GM12864 (cell line): ENCODE measurements around the gene PCMT1.
"Not testable (repeated sequence)": the region's sequence is repeated elsewhere in the genome, so short reads cannot be mapped to it uniquely, and the experiment has no call there.

Experiments used
- DNase-seq: peaks from one replicate; pipeline ENCODE4 v3.0.0-alpha.2; 2011; ENCODE audit warnings: low read depth
- H3K4me3 ChIP-seq: 2 replicates; pipeline ENCODE4 v1.5.1; 2011; ENCODE audit warnings: mild to moderate bottlenecking, low read depth, low read length, control low read depth
- TF ChIP-seq, protein P1 (sequence below): IDR thresholded peaks from 2 replicates; pipeline ENCODE4 v1.5.1; 2011; ENCODE audit warnings: low read depth, mild to moderate bottlenecking, moderate library complexity, low read length, control low read depth, inconsistent platforms; ENCODE audit errors: missing control alignments

Gene PCMT1

GRCh38 chr6:149845549-149845948, 96.0 kb downstream of the PCMT1 start:
- DNase-seq: no peak
- TF ChIP-seq, protein P1, sequence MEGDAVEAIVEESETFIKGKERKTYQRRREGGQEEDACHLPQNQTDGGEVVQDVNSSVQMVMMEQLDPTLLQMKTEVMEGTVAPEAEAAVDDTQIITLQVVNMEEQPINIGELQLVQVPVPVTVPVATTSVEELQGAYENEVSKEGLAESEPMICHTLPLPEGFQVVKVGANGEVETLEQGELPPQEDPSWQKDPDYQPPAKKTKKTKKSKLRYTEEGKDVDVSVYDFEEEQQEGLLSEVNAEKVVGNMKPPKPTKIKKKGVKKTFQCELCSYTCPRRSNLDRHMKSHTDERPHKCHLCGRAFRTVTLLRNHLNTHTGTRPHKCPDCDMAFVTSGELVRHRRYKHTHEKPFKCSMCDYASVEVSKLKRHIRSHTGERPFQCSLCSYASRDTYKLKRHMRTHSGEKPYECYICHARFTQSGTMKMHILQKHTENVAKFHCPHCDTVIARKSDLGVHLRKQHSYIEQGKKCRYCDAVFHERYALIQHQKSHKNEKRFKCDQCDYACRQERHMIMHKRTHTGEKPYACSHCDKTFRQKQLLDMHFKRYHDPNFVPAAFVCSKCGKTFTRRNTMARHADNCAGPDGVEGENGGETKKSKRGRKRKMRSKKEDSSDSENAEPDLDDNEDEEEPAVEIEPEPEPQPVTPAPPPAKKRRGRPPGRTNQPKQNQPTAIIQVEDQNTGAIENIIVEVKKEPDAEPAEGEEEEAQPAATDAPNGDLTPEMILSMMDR: no peak

DNA sequence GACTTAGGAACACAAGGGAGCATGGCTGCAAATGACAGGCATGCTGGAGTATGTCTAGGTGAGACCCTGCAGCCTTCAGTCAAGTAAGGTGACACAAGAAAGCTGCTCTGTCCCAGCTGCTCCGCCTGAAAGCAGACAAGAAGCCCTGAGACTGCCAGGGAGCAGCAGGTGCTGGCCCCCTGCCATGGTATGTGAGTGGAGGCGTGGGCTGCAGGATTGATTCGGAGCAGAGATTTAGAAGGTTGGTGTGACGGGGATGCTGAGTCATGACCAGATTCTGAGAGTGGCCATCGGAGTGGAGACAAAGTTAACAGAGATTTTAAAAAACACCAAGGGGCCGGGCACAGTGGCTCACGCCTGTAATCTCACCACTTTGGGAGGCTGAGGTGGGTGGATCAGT, 96.8 kb downstream of the PCMT1 start:
- TF ChIP-seq, protein P1: no peak
- no peak for DNase-seq
- no peak overlapping the region for H3K4me3 ChIP-seq

More at GRCh38 chr6:149845549-149845948, 96.0 kb downstream of the PCMT1 start:
- no peak overlapping the region for H3K4me3 ChIP-seq

DNA sequence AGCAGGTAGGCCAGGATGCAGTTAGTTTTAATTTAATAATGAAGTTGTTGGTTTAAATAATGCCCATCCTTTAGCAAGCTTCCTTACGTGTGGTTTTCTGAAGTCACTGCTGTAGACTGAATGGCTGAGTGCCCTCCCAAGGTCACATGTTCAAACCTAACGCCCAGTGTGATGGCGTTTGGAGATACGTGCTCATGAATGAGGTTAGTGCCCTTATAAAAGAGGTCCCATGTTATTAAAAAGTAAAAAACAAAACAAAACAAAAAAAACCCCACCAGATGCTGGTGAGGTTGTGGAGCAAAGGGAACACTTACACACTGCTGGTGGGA, 98.4 kb downstream of the PCMT1 start:
- TF ChIP-seq, protein P1: no peak
- no peak overlapping the region for H3K4me3 ChIP-seq
- no peak for DNase-seq

DNA sequence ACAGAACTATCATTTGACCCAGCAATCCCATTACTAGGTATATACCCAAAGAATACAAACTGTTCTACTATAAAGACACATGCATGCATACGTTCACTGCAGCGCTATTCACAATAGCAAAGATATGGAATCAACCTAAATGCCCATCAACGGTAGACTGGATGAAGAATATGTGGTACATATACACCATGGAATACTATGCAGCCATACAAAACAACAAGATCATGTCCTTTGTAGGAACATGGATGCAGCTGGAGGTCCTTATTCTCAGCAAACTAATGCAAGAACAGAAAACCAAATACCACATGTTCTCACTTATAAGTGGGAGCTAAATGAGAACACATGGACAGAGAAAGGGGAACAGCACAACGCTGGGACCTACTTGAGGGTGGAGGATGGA, 98.8 kb downstream of the PCMT1 start:
- not testable (repeated sequence) for DNase-seq, H3K4me3 ChIP-seq

DNA sequence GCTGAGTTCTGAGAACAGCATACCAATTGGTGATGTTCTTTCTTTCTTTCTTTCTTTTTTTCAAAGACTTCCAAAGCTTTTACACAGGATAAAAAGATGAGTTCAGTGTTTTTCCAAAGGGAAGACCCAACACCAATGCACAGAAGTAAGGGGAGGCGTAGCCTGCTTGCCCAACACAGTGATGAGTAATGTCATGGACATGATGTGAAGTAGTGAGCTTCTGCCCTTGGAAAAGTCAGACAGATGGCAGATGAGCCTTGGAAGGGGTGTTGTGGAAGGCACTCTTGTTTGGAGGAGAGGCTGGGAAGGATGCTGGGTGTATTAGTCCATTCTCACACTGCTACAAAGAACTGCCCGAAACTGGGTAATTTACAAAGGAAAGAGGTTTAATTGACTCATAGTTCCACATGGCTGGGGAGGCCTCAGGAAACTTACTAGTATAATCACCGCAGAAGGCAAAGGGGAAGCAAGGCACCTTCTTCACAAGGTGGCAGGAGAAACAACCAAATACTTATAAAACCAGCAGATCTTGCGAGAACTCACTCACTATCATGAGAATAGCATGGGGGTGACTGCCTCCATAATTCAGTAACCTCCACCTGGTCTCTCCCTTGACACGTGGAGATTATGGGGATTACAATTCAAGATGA, 102.0 kb downstream of the PCMT1 start:
- DNase-seq: no peak
- TF ChIP-seq, protein P1: no peak
- H3K4me3 ChIP-seq: no peak overlapping the region

- TF ChIP-seq, protein P1: no peak
- DNase-seq: no peak
- H3K4me3 ChIP-seq: no peak overlapping the region
Observed at GRCh38 chr6:149852180-149852579, 102.6 kb downstream of the PCMT1 start.

DNA sequence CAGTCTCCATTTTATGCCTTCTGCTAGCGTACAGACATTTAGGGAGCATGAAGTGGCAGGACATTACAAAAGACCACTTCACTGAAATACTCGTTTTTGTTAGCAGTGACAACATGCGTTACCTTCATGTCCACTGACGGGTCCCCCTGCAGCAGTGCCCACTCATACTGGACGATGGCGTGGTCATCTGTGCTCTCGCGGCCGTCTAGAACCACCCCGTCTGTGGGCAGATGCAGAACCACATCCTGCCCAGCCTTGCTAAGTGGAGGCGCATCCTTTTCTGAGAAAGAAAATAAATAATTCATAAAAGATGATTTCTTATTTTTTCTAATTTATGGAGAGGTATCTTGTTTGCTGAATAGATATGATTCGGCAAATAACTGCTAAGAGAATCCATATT, 103.3 kb downstream of the PCMT1 start:
- H3K4me3 ChIP-seq: no peak overlapping the region
- TF ChIP-seq, protein P1: no peak
- DNase-seq: no peak

GRCh38 chr6:149854017-149854416, 104.5 kb downstream of the PCMT1 start:
- not testable (repeated sequence) for H3K4me3 ChIP-seq, DNase-seq
